ENCODE results near the gene EIF3F.
A peak's percentile ranks its signal among the peaks of the same experiment; 100 is the strongest.

The EIF3F gene

DNA sequence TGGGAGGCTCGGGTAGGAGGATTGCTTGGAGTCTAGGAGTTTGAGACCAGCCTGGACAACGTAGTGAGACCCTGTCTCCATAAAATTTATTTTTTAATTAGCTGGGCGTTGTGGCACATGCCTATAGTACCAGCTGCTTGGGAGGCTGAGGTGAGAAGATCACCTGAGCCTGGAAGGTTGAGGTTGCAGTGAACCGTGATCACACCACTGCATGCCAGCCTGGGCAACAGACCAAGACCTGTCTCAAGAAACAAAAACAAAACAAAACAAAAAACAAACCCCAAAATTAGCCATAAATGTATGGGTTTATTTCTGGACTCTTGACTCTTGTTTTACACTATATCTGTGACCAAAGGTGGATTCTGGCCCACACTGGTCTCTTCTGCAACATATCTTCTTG is 41.6 kb downstream of the EIF3F start:
- ChIA-PET CTCF (interaction anchor here (0.9 to 15.9 kb wide), 6 partner anchors 11 to 64 kb away, joined by 3 to 278 read pairs (median 6); no protein-coding TSS in a partner anchor), POLR2A (no interaction called here)
- Histone ChIP-seq H3K36me3 (ENCODE audit: control insufficient read depth in 4 of 4, insufficient read depth in 4 of 4, low read length in 3 of 4) (no peaks in the 10 kb centered on the region), H3K4me1 (ENCODE audit: control extremely low read depth in 1 of 4, control insufficient read depth in 4 of 4, insufficient read depth in 4 of 4, low read length in 3 of 4) (peaks cover 0 to 10% (median 4%) of the 10 kb centered on the region in 4 experiments), H3K27ac (ENCODE audit: insufficient read depth in 1 of 2, low read depth in 1 of 2, low read length in 2 of 2, poor library complexity in 1 of 2, severe bottlenecking in 2 of 2) (no peak overlapping the region), H3K27me3 (replicated peaks in 2 of 5; ENCODE audit: control insufficient read depth in 4 of 5, insufficient read depth in 5 of 5, low read length in 4 of 5) (peaks cover 3 to 18% (median 11%) of the 10 kb centered on the region in 5 experiments), H3K4me3 (ENCODE audit: control insufficient read depth in 1 of 7, extremely low read depth in 1 of 7, insufficient read depth in 4 of 7, low read depth in 2 of 7, low read length in 6 of 7) (no peak overlapping the region), H3K9me3 (ENCODE audit: control extremely low read depth in 1 of 5, control insufficient read depth in 4 of 5, insufficient read depth in 2 of 5, low read depth in 1 of 5, low read length in 4 of 5) (no peaks in the 10 kb centered on the region)
- WGBS (ENCODE audit: insufficient coverage): 92% methylated on average over 2 of the region's 4 CpGs
- DNase-seq: no peak

DNA sequence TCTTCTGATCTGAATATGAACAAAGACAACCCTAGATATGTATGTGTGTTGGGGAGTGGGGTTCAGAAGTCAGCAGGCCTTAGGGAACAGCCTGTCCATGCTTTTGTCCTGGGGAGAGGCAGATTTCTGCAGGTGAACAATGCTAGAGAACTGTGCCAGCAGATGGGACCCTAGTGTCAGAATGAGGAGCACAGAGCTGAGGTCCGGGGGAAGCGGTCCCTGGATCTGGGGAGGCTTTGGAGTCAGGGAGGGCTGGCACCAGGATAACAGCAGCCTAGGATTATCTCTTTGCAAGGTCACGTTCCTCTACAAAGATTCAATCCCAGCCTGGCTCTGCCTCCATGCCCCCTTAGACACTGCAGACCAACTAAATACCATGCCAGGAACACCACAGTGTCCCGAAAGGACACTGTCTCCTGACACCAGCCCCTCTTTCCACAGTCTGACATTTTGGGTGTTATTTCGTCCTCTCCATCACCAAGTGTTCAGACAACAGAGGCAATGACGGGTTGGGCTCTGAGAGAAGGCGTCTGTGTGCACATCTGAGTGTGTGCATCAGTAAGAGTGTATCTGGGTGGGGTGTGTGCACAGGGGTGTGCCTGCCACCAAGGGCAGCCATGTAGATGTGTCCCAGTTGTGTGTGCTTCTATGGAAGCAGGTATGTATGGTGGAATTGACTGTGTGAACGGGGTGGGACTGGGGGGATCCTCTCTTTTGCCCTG is 43.5 kb downstream of the EIF3F start:
- Histone ChIP-seq H3K4me3 (ENCODE audit: control insufficient read depth in 1 of 7, extremely low read depth in 1 of 7, insufficient read depth in 4 of 7, low read depth in 2 of 7, low read length in 6 of 7) (no peak overlapping the region), H3K36me3 (ENCODE audit: control insufficient read depth in 4 of 4, insufficient read depth in 4 of 4, low read length in 3 of 4) (no peaks in the 10 kb centered on the region)
- CTCF ChIA-PET: interaction anchor here (0.8 to 15.9 kb wide), 7 partner anchors 9 to 63 kb away, joined by 3 to 278 read pairs (median 4); no protein-coding TSS in a partner anchor

GRCh38 chr11:8031248-8032115 is 44.3 kb downstream of the EIF3F start:
- Histone ChIP-seq H3K4me3 (ENCODE audit: control insufficient read depth in 1 of 7, extremely low read depth in 1 of 7, insufficient read depth in 4 of 7, low read depth in 2 of 7, low read length in 6 of 7) (no peak overlapping the region), H3K27me3 (replicated peaks in 2 of 5; ENCODE audit: control insufficient read depth in 4 of 5, insufficient read depth in 5 of 5, low read length in 4 of 5) (peaks cover 0 to 15% (median 9%) of the 10 kb centered on the region in 5 experiments), H3K36me3 (ENCODE audit: control insufficient read depth in 4 of 4, insufficient read depth in 4 of 4, low read length in 3 of 4) (no peaks in the 10 kb centered on the region), H3K4me1 (ENCODE audit: control extremely low read depth in 1 of 4, control insufficient read depth in 4 of 4, insufficient read depth in 4 of 4, low read length in 3 of 4) (peaks cover 0 to 10% (median 4%) of the 10 kb centered on the region in 4 experiments), H3K27ac (ENCODE audit: insufficient read depth in 1 of 2, low read depth in 1 of 2, low read length in 2 of 2, poor library complexity in 1 of 2, severe bottlenecking in 2 of 2) (no peak overlapping the region), H3K9me3 (ENCODE audit: control extremely low read depth in 1 of 5, control insufficient read depth in 4 of 5, insufficient read depth in 2 of 5, low read depth in 1 of 5, low read length in 4 of 5) (no peaks in the 10 kb centered on the region)
- DNase-seq: no peak
- 79% methylated on average over 27 of the region's 32 CpGs for WGBS (ENCODE audit: insufficient coverage)
- POLR2A ChIA-PET: no interaction called here
- CTCF ChIA-PET: interaction anchor here (1.1 to 15.9 kb wide), 4 partner anchors 10 to 62 kb away, joined by 3 to 278 read pairs (median 8); no protein-coding TSS in a partner anchor

More for the DNA sequence above, 43.5 kb downstream of the EIF3F start:
- Histone ChIP-seq H3K9me3 (ENCODE audit: control extremely low read depth in 1 of 5, control insufficient read depth in 4 of 5, insufficient read depth in 2 of 5, low read depth in 1 of 5, low read length in 4 of 5) (no peaks in the 10 kb centered on the region), H3K27me3 (replicated peaks in 2 of 5; ENCODE audit: control insufficient read depth in 4 of 5, insufficient read depth in 5 of 5, low read length in 4 of 5) (peaks cover 3 to 15% (median 9%) of the 10 kb centered on the region in 5 experiments), H3K27ac (ENCODE audit: insufficient read depth in 1 of 2, low read depth in 1 of 2, low read length in 2 of 2, poor library complexity in 1 of 2, severe bottlenecking in 2 of 2) (no peak overlapping the region), H3K4me1 (ENCODE audit: control extremely low read depth in 1 of 4, control insufficient read depth in 4 of 4, insufficient read depth in 4 of 4, low read length in 3 of 4) (peaks cover 0 to 10% (median 4%) of the 10 kb centered on the region in 4 experiments)
- POLR2A ChIA-PET: no interaction called here
- DNase-seq: no peak
- 87% methylated on average over 4 of the region's 8 CpGs for WGBS (ENCODE audit: insufficient coverage)

DNA sequence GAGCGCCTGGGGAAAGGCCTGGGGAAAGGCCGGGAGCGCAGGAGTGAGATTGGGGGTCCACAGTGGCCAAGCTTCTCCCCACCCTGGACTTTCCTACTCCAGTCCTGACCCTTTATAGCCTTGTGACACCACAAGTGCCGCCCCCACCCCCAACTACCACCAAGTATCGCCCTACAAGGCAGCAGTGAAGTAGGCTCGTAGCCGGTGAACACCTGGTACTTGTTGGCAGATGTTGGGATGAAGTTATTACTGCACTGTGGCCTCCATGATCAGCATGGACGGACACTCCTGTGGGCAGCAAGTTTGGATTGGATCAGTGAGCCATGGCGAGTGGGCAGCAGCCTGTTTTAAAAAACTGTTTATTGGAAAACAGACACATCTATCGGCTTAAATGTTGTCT is 45.0 kb downstream of the EIF3F start:
- Histone ChIP-seq H3K36me3 (ENCODE audit: control insufficient read depth in 4 of 4, insufficient read depth in 4 of 4, low read length in 3 of 4) (no peaks in the 10 kb centered on the region), H3K4me1 (ENCODE audit: control extremely low read depth in 1 of 4, control insufficient read depth in 4 of 4, insufficient read depth in 4 of 4, low read length in 3 of 4) (peaks cover 0 to 10% (median 4%) of the 10 kb centered on the region in 4 experiments), H3K9me3 (ENCODE audit: control extremely low read depth in 1 of 5, control insufficient read depth in 4 of 5, insufficient read depth in 2 of 5, low read depth in 1 of 5, low read length in 4 of 5) (no peaks in the 10 kb centered on the region), H3K27me3 (replicated peaks in 2 of 5; ENCODE audit: control insufficient read depth in 4 of 5, insufficient read depth in 5 of 5, low read length in 4 of 5) (peaks cover 0 to 15% (median 9%) of the 10 kb centered on the region in 5 experiments), H3K27ac (ENCODE audit: insufficient read depth in 1 of 2, low read depth in 1 of 2, low read length in 2 of 2, poor library complexity in 1 of 2, severe bottlenecking in 2 of 2) (no peak overlapping the region), H3K4me3 (ENCODE audit: control insufficient read depth in 1 of 7, extremely low read depth in 1 of 7, insufficient read depth in 4 of 7, low read depth in 2 of 7, low read length in 6 of 7) (no peak overlapping the region)
- DNase-seq: no peak
- WGBS (ENCODE audit: insufficient coverage): 89% methylated on average over 5 of the region's 10 CpGs
- POLR2A ChIA-PET: no interaction called here
- CTCF ChIA-PET: interaction anchor here (1.2 to 15.9 kb wide), 7 partner anchors 15 to 61 kb away, joined by 3 to 278 read pairs (median 5); no protein-coding TSS in a partner anchor

GRCh38 chr11:8032576-8033304 is 45.6 kb downstream of the EIF3F start:
- Histone ChIP-seq H3K9me3 (ENCODE audit: control extremely low read depth in 1 of 5, control insufficient read depth in 4 of 5, insufficient read depth in 2 of 5, low read depth in 1 of 5, low read length in 4 of 5) (no peaks in the 10 kb centered on the region), H3K27me3 (replicated peaks in 2 of 5; ENCODE audit: control insufficient read depth in 4 of 5, insufficient read depth in 5 of 5, low read length in 4 of 5) (peaks cover 0 to 15% (median 9%) of the 10 kb centered on the region in 5 experiments), H3K4me3 (ENCODE audit: control insufficient read depth in 1 of 7, extremely low read depth in 1 of 7, insufficient read depth in 4 of 7, low read depth in 2 of 7, low read length in 6 of 7) (peak overlapping the region in 3 of 7 experiments; percentile 2 to 39 (median 37)), H3K36me3 (ENCODE audit: control insufficient read depth in 4 of 4, insufficient read depth in 4 of 4, low read length in 3 of 4) (no peaks in the 10 kb centered on the region), H3K27ac (ENCODE audit: insufficient read depth in 1 of 2, low read depth in 1 of 2, low read length in 2 of 2, poor library complexity in 1 of 2, severe bottlenecking in 2 of 2) (no peak overlapping the region), H3K4me1 (ENCODE audit: control extremely low read depth in 1 of 4, control insufficient read depth in 4 of 4, insufficient read depth in 4 of 4, low read length in 3 of 4) (peaks cover 0 to 10% (median 4%) of the 10 kb centered on the region in 4 experiments)
- ChIA-PET CTCF (interaction anchor here (0.7 to 15.9 kb wide), 24 partner anchors 10 to 123 kb away, joined by 3 to 278 read pairs (median 4); partner anchors contain the start of gene EIF3F), POLR2A (no interaction called here)
- DNase-seq: no peak
- WGBS (ENCODE audit: insufficient coverage): 25% methylated on average over 17 of the region's 20 CpGs

DNA sequence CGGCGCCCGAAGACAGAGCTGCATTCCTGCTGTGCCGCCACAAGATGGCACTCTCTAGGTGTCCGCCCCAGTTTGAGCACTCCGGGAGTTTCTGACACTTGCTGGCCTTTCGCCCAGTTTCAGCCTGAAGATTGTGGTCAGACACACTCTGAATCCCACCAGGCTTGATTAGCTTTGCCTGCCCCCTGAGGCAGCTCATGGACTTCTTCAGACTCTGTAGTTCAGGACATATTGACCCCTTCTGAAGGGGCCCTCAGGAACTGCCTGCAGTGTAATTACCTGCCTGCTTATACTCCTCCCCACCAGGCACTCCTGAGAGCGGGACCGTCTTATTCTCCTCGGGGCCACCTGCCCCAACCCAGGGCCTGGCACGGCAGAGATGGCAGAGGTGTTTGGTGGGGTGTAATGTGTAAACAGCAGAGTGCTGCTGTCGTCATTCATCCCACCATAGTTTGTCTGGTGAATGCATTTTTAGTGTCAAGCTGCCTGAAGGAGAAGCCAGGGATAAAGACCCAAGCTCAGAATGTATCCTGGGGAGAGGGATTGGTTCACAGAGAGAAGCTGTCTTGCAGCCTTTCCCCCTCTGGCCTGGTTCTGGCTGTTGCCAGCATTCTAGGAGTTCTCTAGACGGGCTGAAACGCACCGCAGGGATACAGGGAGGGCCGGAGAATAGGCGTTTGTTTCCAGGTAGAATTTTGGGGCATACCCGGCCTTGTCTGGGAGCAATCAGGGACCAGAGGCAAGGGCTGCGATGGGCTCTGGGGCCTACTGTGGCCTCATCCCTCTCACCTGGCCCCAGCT is 46.4 kb downstream of the EIF3F start:
- Histone ChIP-seq H3K4me3 (ENCODE audit: control insufficient read depth in 1 of 7, extremely low read depth in 1 of 7, insufficient read depth in 4 of 7, low read depth in 2 of 7, low read length in 6 of 7) (peak overlapping the region in 2 of 7 experiments; percentile 2 to 39), H3K27me3 (replicated peaks in 2 of 5; ENCODE audit: control insufficient read depth in 4 of 5, insufficient read depth in 5 of 5, low read length in 4 of 5) (peaks cover 0 to 15% (median 9%) of the 10 kb centered on the region in 5 experiments), H3K4me1 (ENCODE audit: control extremely low read depth in 1 of 4, control insufficient read depth in 4 of 4, insufficient read depth in 4 of 4, low read length in 3 of 4) (peaks cover 0 to 10% (median 4%) of the 10 kb centered on the region in 4 experiments), H3K36me3 (ENCODE audit: control insufficient read depth in 4 of 4, insufficient read depth in 4 of 4, low read length in 3 of 4) (no peaks in the 10 kb centered on the region), H3K27ac (ENCODE audit: insufficient read depth in 1 of 2, low read depth in 1 of 2, low read length in 2 of 2, poor library complexity in 1 of 2, severe bottlenecking in 2 of 2) (no peak overlapping the region), H3K9me3 (ENCODE audit: control extremely low read depth in 1 of 5, control insufficient read depth in 4 of 5, insufficient read depth in 2 of 5, low read depth in 1 of 5, low read length in 4 of 5) (no peaks in the 10 kb centered on the region)
- ChIA-PET POLR2A (interaction anchor here (0.9 kb wide), 1 partner anchor 58 kb away, joined by 3 read pairs; no protein-coding TSS in a partner anchor), CTCF (interaction anchor here (0.7 to 15.9 kb wide), 29 partner anchors 9 to 306 kb away, joined by 3 to 278 read pairs (median 4); partner anchors contain the start of gene EIF3F)
- peak; percentile 81 to 88 (median 88) for DNase-seq
- 51% methylated on average over 16 of the region's 19 CpGs for WGBS (ENCODE audit: insufficient coverage)
